Activated naive CD8-positive, alpha-beta T cell treated with anti-CD3 and anti-CD28 coated beads, Interleukin-2, amount 10 ng/mL, durations not matched to agents 7 days and 5 days (primary cell): ENCODE results near the gene ADAMTS4. TPM values are rescaled to one million over a fixed set of nuclear protein-coding genes. Genes with fewer than 3 reads are reported as not detected.
"Not testable (repeated sequence)": the region's sequence is repeated elsewhere in the genome, so short reads cannot be mapped to it uniquely, and the experiment has no call there.

Source experiments
- ATAC-seq: fragments of 150-1000 bp; cut with Tn5 transposase; one replicate; pipeline ENCODE4 v1.10.0; 2021; ENCODE audit warnings: low read depth, moderate library complexity
- POLR2A ChIA-PET: fragments of 350-600 bp; sonication (Branson Sonifier 250); formaldehyde crosslinking; loops from one replicate; lab custom pipeline; 2021; ENCODE audit warnings: antibody characterized with exemption; lab: Charles Lee
- DNase-seq: peaks from one replicate; pipeline ENCODE4 v3.0.0; 2021
- H3K27ac Mint-ChIP-seq: one replicate; pipeline ENCODE4 v1.8.0; 2022; ENCODE audit warnings: mild to moderate bottlenecking, mixed read lengths
- H3K27me3 Mint-ChIP-seq: one replicate; pipeline ENCODE4 v1.8.0; 2022; ENCODE audit warnings: mild to moderate bottlenecking, moderate library complexity, mixed read lengths
- H3K36me3 Mint-ChIP-seq: one replicate; pipeline ENCODE4 v1.8.0; 2021; ENCODE audit warnings: mild to moderate bottlenecking, mixed read lengths
- H3K4me1 Mint-ChIP-seq: one replicate; pipeline ENCODE4 v1.8.0; 2021; ENCODE audit warnings: mixed read lengths
- H3K4me3 Mint-ChIP-seq: one replicate; pipeline ENCODE4 v1.8.0; 2022; ENCODE audit warnings: mild to moderate bottlenecking, moderate library complexity, mixed read lengths
- H3K9me3 Mint-ChIP-seq: one replicate; pipeline ENCODE4 v1.8.0; 2021; ENCODE audit warnings: mixed read lengths
- total RNA-seq, 2 experiments: library from RNA; stranded (reverse); gene quantifications; one replicate each; pipeline ENCODE4 v1.2.3, GENCODE V29; 2021

Gene ADAMTS4
- total RNA-seq, 2 experiments from 2014 or later: 2.5 to 3.5 TPM

- peaks cover 31% of the 10 kb centered on the region for H3K4me1 Mint-ChIP-seq
- peaks cover 3% of the 10 kb centered on the region for H3K36me3 Mint-ChIP-seq
- peak overlapping the region; percentile 99 for H3K4me3 Mint-ChIP-seq
- H3K27ac Mint-ChIP-seq: peak overlapping the region; percentile 97
- ATAC-seq (no peak), DNase-seq (no peak)
- no peaks in the 10 kb centered on the region for H3K27me3 Mint-ChIP-seq
- H3K9me3 Mint-ChIP-seq: no peaks in the 10 kb centered on the region
- POLR2A ChIA-PET: interaction anchor here (0.8 to 4.0 kb wide), 18 partner anchors 11 to 174 kb away, joined by 3 to 38 read pairs (median 6); partner anchors contain the start of genes ADAMTS4, FCER1G, NDUFS2 and NIT1
These were observed 27.5 kb upstream of the ADAMTS4 start for GRCh38 chr1:161226320-161226711.

GRCh38 chr1:161225534-161226319 is 26.9 kb upstream of the ADAMTS4 start, which contains the start of gene TOMM40L:
TOMM40L (plus strand) TSS chr1:161226060; CDS start chr1:161226490, 430 bp downstream.
- ATAC-seq (peak; percentile 96), DNase-seq (peak; percentile 81)
- no peaks in the 10 kb centered on the region for H3K9me3 Mint-ChIP-seq
- H3K4me3 Mint-ChIP-seq: peak within 1 kb of the TSS; percentile 99
- POLR2A ChIA-PET: interaction anchor here (0.6 to 4.0 kb wide), 22 partner anchors 11 to 174 kb away, joined by 3 to 38 read pairs (median 6); partner anchors contain the start of genes ADAMTS4, FCER1G, NDUFS2 and NIT1
- H3K36me3 Mint-ChIP-seq: peaks cover 3% of the 10 kb centered on the region
- no peaks in the 10 kb centered on the region for H3K27me3 Mint-ChIP-seq
- peak within 1 kb of the TSS; percentile 97 for H3K27ac Mint-ChIP-seq
- H3K4me1 Mint-ChIP-seq: peaks cover 31% of the 10 kb centered on the region

- peaks cover 3% of the 10 kb centered on the region for H3K36me3 Mint-ChIP-seq
- DNase-seq (no peak), ATAC-seq (no peak)
- peak overlapping the region; percentile 82 for H3K27ac Mint-ChIP-seq
- POLR2A ChIA-PET: interaction anchor here (0.7 to 4.0 kb wide), 18 partner anchors 10 to 175 kb away, joined by 3 to 38 read pairs (median 8); partner anchors contain the start of genes ADAMTS4, FCER1G, NDUFS2 and PPOX
- H3K27me3 Mint-ChIP-seq: no peaks in the 10 kb centered on the region
- peaks cover 32% of the 10 kb centered on the region for H3K4me1 Mint-ChIP-seq
- H3K4me3 Mint-ChIP-seq: peak overlapping the region; percentile 32
- no peaks in the 10 kb centered on the region for H3K9me3 Mint-ChIP-seq
These were observed 26.3 kb upstream of the ADAMTS4 start for GRCh38 chr1:161225178-161225533.

GRCh38 chr1:161224695-161225087 is 25.8 kb upstream of the ADAMTS4 start:
- H3K36me3 Mint-ChIP-seq, H3K9me3 Mint-ChIP-seq, H3K27me3 Mint-ChIP-seq, H3K27ac Mint-ChIP-seq, H3K4me3 Mint-ChIP-seq, DNase-seq, ATAC-seq: not testable (repeated sequence)
- POLR2A ChIA-PET: interaction anchor here (1.3 to 4.0 kb wide), 3 partner anchors 22 to 43 kb away, joined by 9 to 38 read pairs (median 24); partner anchors contain the start of gene NDUFS2
- H3K4me1 Mint-ChIP-seq: peaks cover 35% of the 10 kb centered on the region

GRCh38 chr1:161223805-161224694 is 25.2 kb upstream of the ADAMTS4 start:
- Mint-ChIP-seq H3K36me3 (peaks cover 5% of the 10 kb centered on the region), H3K9me3 (no peaks in the 10 kb centered on the region), H3K4me1 (peaks cover 38% of the 10 kb centered on the region), H3K27me3 (no peaks in the 10 kb centered on the region), H3K4me3 (no peak overlapping the region), H3K27ac (peak overlapping the region; percentile 33)
- ATAC-seq: no peak
- no peak for DNase-seq
- POLR2A ChIA-PET: interaction anchor here (0.8 to 4.0 kb wide), 4 partner anchors 16 to 42 kb away, joined by 5 to 38 read pairs (median 20); partner anchors contain the start of gene NDUFS2

GRCh38 chr1:161222175-161223019 is 23.5 kb upstream of the ADAMTS4 start:
- Mint-ChIP-seq H3K27me3 (no peaks in the 10 kb centered on the region), H3K36me3 (peaks cover 2% of the 10 kb centered on the region), H3K9me3 (no peaks in the 10 kb centered on the region), H3K27ac (no peak overlapping the region), H3K4me1 (peaks cover 44% of the 10 kb centered on the region), H3K4me3 (no peak overlapping the region)
- DNase-seq: no peak
- POLR2A ChIA-PET: interaction anchor here (1.5 to 2.7 kb wide), 2 partner anchors 20 to 40 kb away, joined by 3 to 17 read pairs; partner anchors contain the start of gene NDUFS2
- ATAC-seq: no peak

- no peak overlapping the region for H3K27ac Mint-ChIP-seq
These were observed 21.1 kb upstream of the ADAMTS4 start for GRCh38 chr1:161220002-161220401.

GRCh38 chr1:161219078-161219892 is 20.4 kb upstream of the ADAMTS4 start:
- H3K27me3 Mint-ChIP-seq: no peaks in the 10 kb centered on the region
- H3K4me1 Mint-ChIP-seq: peaks cover 50% of the 10 kb centered on the region
- POLR2A ChIA-PET: interaction anchor here (0.6 to 2.9 kb wide), 4 partner anchors 17 to 206 kb away, joined by 3 to 13 read pairs (median 3); partner anchors contain the start of gene NDUFS2
- H3K36me3 Mint-ChIP-seq: peaks cover 12% of the 10 kb centered on the region
- no peak overlapping the region for H3K4me3 Mint-ChIP-seq
- ATAC-seq (no peak), DNase-seq (no peak)
- H3K9me3 Mint-ChIP-seq: no peaks in the 10 kb centered on the region
- H3K27ac Mint-ChIP-seq: no peak overlapping the region

More at GRCh38 chr1:161220002-161220401, 21.1 kb upstream of the ADAMTS4 start:
- Mint-ChIP-seq H3K27me3 (no peaks in the 10 kb centered on the region), H3K4me1 (peaks cover 45% of the 10 kb centered on the region), H3K4me3 (no peak overlapping the region), H3K36me3 (peaks cover 6% of the 10 kb centered on the region), H3K9me3 (no peaks in the 10 kb centered on the region)
- POLR2A ChIA-PET: interaction anchor here (1.0 to 2.9 kb wide), 2 partner anchors 18 to 170 kb away, joined by 3 to 13 read pairs; partner anchors contain the start of gene NDUFS2
- no peak for DNase-seq
- no peak for ATAC-seq

- Mint-ChIP-seq H3K4me1 (peaks cover 53% of the 10 kb centered on the region), H3K4me3 (peak overlapping the region; percentile 22), H3K36me3 (peaks cover 20% of the 10 kb centered on the region), H3K27me3 (no peaks in the 10 kb centered on the region), H3K27ac (peak overlapping the region; percentile 69), H3K9me3 (no peaks in the 10 kb centered on the region)
- ATAC-seq (no peak), DNase-seq (no peak)
- POLR2A ChIA-PET: interaction anchor here (0.6 to 2.9 kb wide), 4 partner anchors 16 to 205 kb away, joined by 3 to 13 read pairs (median 3); partner anchors contain the start of gene NDUFS2
These were observed 19.6 kb upstream of the ADAMTS4 start for GRCh38 chr1:161218301-161219077.

GRCh38 chr1:161217831-161218230 is 19.0 kb upstream of the ADAMTS4 start:
- Mint-ChIP-seq H3K9me3 (no peaks in the 10 kb centered on the region), H3K27me3 (no peaks in the 10 kb centered on the region), H3K4me1 (peaks cover 54% of the 10 kb centered on the region), H3K4me3 (peak overlapping the region; percentile 33), H3K36me3 (peaks cover 26% of the 10 kb centered on the region), H3K27ac (peak overlapping the region; percentile 69)
- ATAC-seq (no peak), DNase-seq (no peak)
- POLR2A ChIA-PET: interaction anchor here (2.9 kb wide), 1 partner anchor 16 kb away, joined by 13 read pairs; the partner anchor contains the start of gene NDUFS2
